GM21526 (cell line): Measurements from ENCODE around the gene COX5B.
A peak's percentile ranks its signal among the peaks of the same experiment; 100 is the strongest.
"Not testable (repeated sequence)": the region's sequence is repeated elsewhere in the genome, so short reads cannot be mapped to it uniquely, and the experiment has no call there.

Experiments used
- ATAC-seq: cut with Tn5 transposase; IDR thresholded peaks from one replicate; pipeline ENCODE4 v1.9.1; 2021; ENCODE audit warnings: moderate library complexity; ENCODE audit not compliant: unreplicated experiment, low FRiP score

COX5B gene

GRCh38 chr2:97645695-97646629 lies at the start of gene COX5B:
Gene COX5B (plus strand): TSS chr2:97646062. CDS start chr2:97646087, 25 bp downstream.
- ATAC-seq, result peak; percentile 89

- ATAC-seq, result not testable (repeated sequence)
Measured at GRCh38 chr2:97596180-97596579, 49.7 kb upstream of the COX5B start.

GRCh38 chr2:97601537-97601936 lies 44.3 kb upstream of the COX5B start:
- not testable (repeated sequence) for ATAC-seq

GRCh38 chr2:97605109-97605508 lies 40.8 kb upstream of the COX5B start:
- ATAC-seq, result not testable (repeated sequence)

GRCh38 chr2:97605524-97606339 lies 40.1 kb upstream of the COX5B start:
- not testable (repeated sequence) for ATAC-seq

GRCh38 chr2:97608745-97609144 lies 37.1 kb upstream of the COX5B start:
- ATAC-seq, result not testable (repeated sequence)

GRCh38 chr2:97611895-97612294 lies 34.0 kb upstream of the COX5B start:
- ATAC-seq, result not testable (repeated sequence)

- ATAC-seq, result not testable (repeated sequence)
Measured at GRCh38 chr2:97615746-97616145, 30.1 kb upstream of the COX5B start.

GRCh38 chr2:97617911-97618310 lies 28.0 kb upstream of the COX5B start:
- no peak for ATAC-seq

- not testable (repeated sequence) for ATAC-seq
Measured at GRCh38 chr2:97618939-97619827, 26.7 kb upstream of the COX5B start.

- ATAC-seq, result not testable (repeated sequence)
Measured at GRCh38 chr2:97620492-97620891, 25.4 kb upstream of the COX5B start.

- ATAC-seq, result not testable (repeated sequence)
Measured at GRCh38 chr2:97622976-97623375, 22.9 kb upstream of the COX5B start.

GRCh38 chr2:97625354-97626048 lies 20.4 kb upstream of the COX5B start:
- ATAC-seq, result not testable (repeated sequence)

GRCh38 chr2:97626049-97626430 lies 19.8 kb upstream of the COX5B start:
- ATAC-seq, result not testable (repeated sequence)

GRCh38 chr2:97644023-97644717 lies 1.7 kb upstream of the COX5B start:
- ATAC-seq, result no peak

- ATAC-seq, result peak; percentile 31
Measured at GRCh38 chr2:97645112-97645694, 659 bp upstream of the COX5B start.

GRCh38 chr2:97646977-97647376 lies 1.1 kb downstream of the COX5B start:
- ATAC-seq, result no peak

GRCh38 chr2:97651114-97651513 lies 5.3 kb downstream of the COX5B start:
- ATAC-seq, result no peak

GRCh38 chr2:97653473-97653872 lies 7.6 kb downstream of the COX5B start:
- ATAC-seq, result no peak
